K562 (cell line): ENCODE results near the gene NMNAT3.

ENCODE experiments used
- ARHGAP35 ChIP-seq: fragments of 450-650 bp; IDR thresholded peaks from 2 replicates; pipeline ENCODE4 v1.6.1; 2018; ENCODE audit not compliant: partially characterized antibody
- CTCF ChIP-seq, 3 experiments: IDR thresholded peaks in 2 of 3; conservative IDR thresholded peaks in 1 of 3; 2 replicates each; pipeline ENCODE4 v1.5.1; 2011 to 2012; ENCODE audit warnings: low read length in 3 of 3, mild to moderate bottlenecking in 3 of 3, control low read depth in 2 of 3, improper control_type of control experiment in 1 of 3, inconsistent platforms in 1 of 3, low read depth in 1 of 3, mixed read lengths in 1 of 3, moderate library complexity in 1 of 3; ENCODE audit not compliant: insufficient read depth in 2 of 3
- EGR1 ChIP-seq: fragments of 450-650 bp; conservative IDR thresholded peaks from 2 replicates; pipeline ENCODE4 v1.6.1; 2017; ENCODE audit warnings: mild to moderate bottlenecking
- POLR2A ChIP-seq: fragments of 450-650 bp; conservative IDR thresholded peaks from 2 replicates; pipeline ENCODE4 v1.6.1; 2016
- RAD21 ChIP-seq, 2 experiments: fragments of 250-450 bp in 1 of 2; fragments of 450-650 bp in 1 of 2; sonication (Bioruptor Pico) in 1 of 2; formaldehyde crosslinking in 1 of 2; IDR thresholded peaks in 1 of 2; conservative IDR thresholded peaks in 1 of 2; 2 replicates each; pipeline versions ENCODE4 v1.4.0 to v1.8.0; 2020 to 2022; ENCODE audit warnings: mild to moderate bottlenecking in 2 of 2, moderate library complexity in 1 of 2
- SPI1 ChIP-seq: IDR thresholded peaks from 2 replicates; pipeline ENCODE4 v1.6.1; 2011; ENCODE audit warnings: low read depth, low read length, control low read depth, borderline replicate concordance
- ZZZ3 ChIP-seq: fragments of 450-650 bp; IDR thresholded peaks from 2 replicates; pipeline ENCODE4 v1.6.1; 2016; ENCODE audit warnings: antibody characterized with exemption, mild to moderate bottlenecking, moderate library complexity
- TF ChIP-seq, protein P1 (sequence below): sonication (generic); IDR thresholded peaks from 2 replicates; pipeline ENCODE4 v1.6.1; 2016

DNA sequence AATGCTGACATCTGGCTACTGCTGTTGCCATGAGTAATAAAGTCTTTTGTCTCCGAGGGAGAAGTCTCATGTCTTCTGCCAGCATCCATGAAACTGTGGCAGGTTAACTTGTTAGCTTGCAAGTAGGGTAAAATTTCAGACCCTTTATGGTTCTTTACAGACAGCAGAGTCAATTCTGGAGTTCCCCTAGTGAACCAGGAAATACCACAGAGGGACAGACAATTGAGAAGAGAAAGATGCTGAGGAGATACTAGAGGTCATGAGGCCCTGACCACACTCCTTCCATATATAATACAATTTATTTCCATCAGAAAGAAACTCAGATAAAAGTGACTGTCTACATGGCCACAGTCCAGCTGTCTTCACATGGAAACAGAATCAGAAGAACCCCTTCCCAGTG, 38.1 kb downstream of the NMNAT3 start:
- no peak for TF ChIP-seq EGR1
- TF ChIP-seq RAD21 (CRISPR knock-in tag; conservative IDR thresholded peaks at IDR 0.05 in 1 of 2, IDR thresholded peaks at IDR 0.05 in 1 of 2), result no peak
- TF ChIP-seq ZZZ3, result no peak
- TF ChIP-seq ARHGAP35, result no peak
- TF ChIP-seq CTCF (IDR thresholded peaks at IDR 0.05 in 2 of 3, conservative IDR thresholded peaks at IDR 0.05 in 1 of 3; ENCODE audit: insufficient read depth in 2 of 3, low read depth in 1 of 3, low read length in 3 of 3), result no peak
- no peak for TF ChIP-seq SPI1
- TF ChIP-seq, protein P1, sequence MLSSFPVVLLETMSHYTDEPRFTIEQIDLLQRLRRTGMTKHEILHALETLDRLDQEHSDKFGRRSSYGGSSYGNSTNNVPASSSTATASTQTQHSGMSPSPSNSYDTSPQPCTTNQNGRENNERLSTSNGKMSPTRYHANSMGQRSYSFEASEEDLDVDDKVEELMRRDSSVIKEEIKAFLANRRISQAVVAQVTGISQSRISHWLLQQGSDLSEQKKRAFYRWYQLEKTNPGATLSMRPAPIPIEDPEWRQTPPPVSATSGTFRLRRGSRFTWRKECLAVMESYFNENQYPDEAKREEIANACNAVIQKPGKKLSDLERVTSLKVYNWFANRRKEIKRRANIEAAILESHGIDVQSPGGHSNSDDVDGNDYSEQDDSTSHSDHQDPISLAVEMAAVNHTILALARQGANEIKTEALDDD, result no peak
- no peak for TF ChIP-seq POLR2A
